Fibroblast of lung (primary cell): ENCODE measurements around the gene PALLD. TPM values are rescaled to one million over a fixed set of nuclear protein-coding genes. Genes with fewer than 3 reads are reported as not detected.

Experiments
- DNase-seq, 2 donors: peaks; one replicate each; pipeline versions ENCODE4 v3.0.0 to v3.0.0-alpha.2; 2010; ENCODE audit warnings: low read depth in 2 of 2
- H2AFZ ChIP-seq: 2 replicates; pipeline ENCODE4 v1.5.1; 2012; ENCODE audit warnings: low read length, control low read depth, inconsistent platforms
- H3K27ac ChIP-seq: 2 replicates; pipeline ENCODE4 v1.5.1; 2011; ENCODE audit warnings: low read length, control low read depth; ENCODE audit not compliant: insufficient read depth
- H3K27me3 ChIP-seq: 2 replicates; pipeline ENCODE4 v1.5.1; 2011; ENCODE audit warnings: mild to moderate bottlenecking, low read length; ENCODE audit not compliant: control insufficient read depth, insufficient read depth
- H3K36me3 ChIP-seq: 2 replicates; pipeline ENCODE4 v1.5.1; 2011; ENCODE audit warnings: low read length; ENCODE audit not compliant: control insufficient read depth, insufficient read depth
- H3K4me1 ChIP-seq: 2 replicates; pipeline ENCODE4 v1.5.1; 2011; ENCODE audit warnings: low read length; ENCODE audit not compliant: control insufficient read depth, insufficient read depth; ENCODE audit errors: extremely low read depth
- H3K4me2 ChIP-seq: 2 replicates; pipeline ENCODE4 v1.5.1; 2011; ENCODE audit warnings: low read length, control low read depth; ENCODE audit not compliant: insufficient read depth; ENCODE audit errors: extremely low read depth
- H3K4me3 ChIP-seq, 4 experiments: fragments of 200-600 bp in 1 of 4; sonication (generic) in 1 of 4; replicated peaks in 1 of 4; 2 replicates each; pipeline ENCODE4 v1.5.1; 2011 to 2016; ENCODE audit warnings: low read length in 4 of 4, low read depth in 3 of 4, mild to moderate bottlenecking in 3 of 4, control low read depth in 2 of 4, inconsistent platforms in 1 of 4, mixed read lengths in 1 of 4; ENCODE audit not compliant: insufficient read depth in 1 of 4; ENCODE audit errors: control extremely low read depth in 1 of 4
- H3K79me2 ChIP-seq: 2 replicates; pipeline ENCODE4 v1.5.1; 2012; ENCODE audit warnings: mild to moderate bottlenecking, low read length, inconsistent platforms; ENCODE audit not compliant: control insufficient read depth, insufficient read depth
- H3K9ac ChIP-seq: 2 replicates; pipeline ENCODE4 v1.5.1; 2011; ENCODE audit warnings: mild to moderate bottlenecking, low read length, control low read depth; ENCODE audit not compliant: insufficient read depth
- H3K9me3 ChIP-seq: 2 replicates; pipeline ENCODE4 v1.5.1; 2012; ENCODE audit warnings: low read depth, low read length; ENCODE audit not compliant: control insufficient read depth, insufficient read depth
- H4K20me1 ChIP-seq: 2 replicates; pipeline ENCODE4 v1.5.1; 2011; ENCODE audit warnings: low read length; ENCODE audit not compliant: control insufficient read depth, insufficient read depth; ENCODE audit errors: extremely low read depth
- CTCF ChIP-seq, 2 donors: IDR thresholded peaks in 1 of 2; conservative IDR thresholded peaks in 1 of 2; 1 replicate in 1 of 2; 2 replicates in 1 of 2; pipeline ENCODE4 v1.5.1; 2011 to 2012; ENCODE audit warnings: low read length in 2 of 2, control low read depth in 1 of 2, inconsistent platforms in 1 of 2, low read depth in 1 of 2, mild to moderate bottlenecking in 1 of 2
- EZH2 ChIP-seq: IDR thresholded peaks from 2 replicates; pipeline ENCODE4 v1.5.1; 2012; ENCODE audit warnings: low read length, control low read depth, mild to moderate bottlenecking; ENCODE audit errors: missing control alignments
- polyA plus RNA-seq, 2 donors: library from polyadenylated mRNA; depleted of rRNA in 1 of 2; stranded (reverse) in 1 of 2; unstranded in 1 of 2; fragments of >200 nt; gene quantifications; 2 replicates each; pipeline ENCODE4 v1.2.1, GENCODE V29; 2011 to 2012; ENCODE audit warnings: missing spikeins in 1 of 2
- total RNA-seq: library from RNA; depleted of rRNA; stranded (reverse); fragments of >200 nt; gene quantifications from 2 replicates; pipeline ENCODE4 v1.2.1, GENCODE V29; 2014

Gene PALLD
- total and polyA plus RNA-seq, 2 donors (not counting 1 experiment from before 2014, with no cell fraction given): 200 to 205 TPM

DNA sequence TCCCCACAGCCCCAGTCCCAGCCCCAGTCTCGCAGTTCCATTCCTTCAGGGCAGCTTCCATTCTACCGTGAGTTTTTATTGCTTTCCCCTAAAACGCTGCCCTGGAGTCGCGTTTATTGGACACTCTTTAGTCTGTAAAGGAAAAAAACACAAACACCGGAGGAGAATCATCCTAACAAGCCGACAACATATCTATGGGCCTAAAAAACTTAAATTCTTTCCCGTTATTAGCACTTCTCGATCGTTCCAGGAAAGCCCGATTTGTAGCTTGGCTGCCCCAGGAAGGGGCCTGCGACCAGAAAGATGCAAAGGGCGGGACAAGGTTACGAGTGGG lies 334.7 kb downstream of the PALLD start:
- no peaks in the 10 kb centered on the region for H3K27me3 ChIP-seq
- no peaks in the 10 kb centered on the region for H3K4me1 ChIP-seq
- H3K4me3 ChIP-seq: peak overlapping the region; percentile 68 to 96 (median 74)
- no peaks in the 10 kb centered on the region for H4K20me1 ChIP-seq
- TF ChIP-seq CTCF (conservative IDR thresholded peaks at IDR 0.05 in 1 of 2, IDR thresholded peaks at IDR 0.05 in 1 of 2; ENCODE audit: low read depth in 1 of 2, low read length in 2 of 2) (no peak), EZH2 (no peak)
- H3K27ac ChIP-seq: peak overlapping the region; percentile 92
- H3K9ac ChIP-seq: peak overlapping the region; percentile 91
- no peaks in the 10 kb centered on the region for H3K9me3 ChIP-seq
- DNase-seq: no peak
- peak overlapping the region; percentile 91 for H3K4me2 ChIP-seq
- peaks cover 43% of the 10 kb centered on the region for H3K79me2 ChIP-seq
- H3K36me3 ChIP-seq: no peaks in the 10 kb centered on the region
- peak overlapping the region; percentile 92 for H2AFZ ChIP-seq

DNA sequence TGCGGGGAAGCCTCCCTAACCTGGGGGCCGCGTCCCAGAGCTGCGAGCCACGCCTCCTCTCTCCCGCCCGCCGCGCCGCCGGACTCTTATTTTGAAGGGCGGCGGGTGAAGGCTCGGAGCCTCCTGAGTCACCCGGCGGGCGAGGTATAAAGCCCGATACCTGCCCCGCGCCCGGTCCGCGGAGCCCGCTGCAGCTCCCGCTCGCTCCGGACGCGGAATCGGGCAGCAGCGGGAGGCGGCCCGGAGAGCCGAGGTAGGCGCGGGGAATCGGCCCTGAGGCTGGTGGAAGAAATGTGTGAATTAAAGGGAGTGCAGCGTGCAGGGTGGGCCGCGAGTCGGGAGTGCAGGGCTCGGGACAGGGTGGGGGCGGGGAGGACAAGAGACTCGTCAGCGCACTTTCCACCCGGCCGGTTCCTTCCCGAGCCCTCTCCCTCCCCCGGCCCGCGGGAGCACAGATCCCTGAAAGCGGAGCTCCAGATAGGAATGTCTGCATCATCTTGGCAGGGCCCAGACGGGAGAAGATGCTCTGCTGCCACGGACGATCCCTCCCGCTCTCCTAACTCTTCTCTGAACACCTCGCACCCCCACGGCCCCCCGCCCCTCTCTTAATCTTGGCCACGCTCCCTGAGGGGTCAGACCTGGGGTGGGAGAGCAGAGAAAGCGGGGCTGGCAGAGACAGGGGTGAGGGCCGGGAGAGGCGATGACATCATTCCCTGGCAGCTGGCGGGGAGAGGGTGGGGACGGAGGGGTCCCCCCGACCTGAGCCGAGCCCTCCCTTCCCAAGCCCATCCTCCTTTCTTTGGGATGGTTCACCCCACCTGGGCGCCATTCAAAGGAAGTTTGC lies 335.3 kb downstream of the PALLD start:
- TF ChIP-seq CTCF (conservative IDR thresholded peaks at IDR 0.05 in 1 of 2, IDR thresholded peaks at IDR 0.05 in 1 of 2; ENCODE audit: low read depth in 1 of 2, low read length in 2 of 2) (no peak), EZH2 (no peak)
- H3K9ac ChIP-seq: peak overlapping the region; percentile 91
- peak overlapping the region; percentile 91 for H3K4me2 ChIP-seq
- no peaks in the 10 kb centered on the region for H3K36me3 ChIP-seq
- H3K27ac ChIP-seq: peak overlapping the region; percentile 92
- H3K4me1 ChIP-seq: no peaks in the 10 kb centered on the region
- peak overlapping the region; percentile 68 to 96 (median 82) for H3K4me3 ChIP-seq
- no peaks in the 10 kb centered on the region for H3K27me3 ChIP-seq
- H3K9me3 ChIP-seq: no peaks in the 10 kb centered on the region
- peak overlapping the region; percentile 92 for H2AFZ ChIP-seq
- H3K79me2 ChIP-seq: peaks cover 49% of the 10 kb centered on the region
- DNase-seq: peak; percentile 81 to 87
- no peaks in the 10 kb centered on the region for H4K20me1 ChIP-seq

DNA sequence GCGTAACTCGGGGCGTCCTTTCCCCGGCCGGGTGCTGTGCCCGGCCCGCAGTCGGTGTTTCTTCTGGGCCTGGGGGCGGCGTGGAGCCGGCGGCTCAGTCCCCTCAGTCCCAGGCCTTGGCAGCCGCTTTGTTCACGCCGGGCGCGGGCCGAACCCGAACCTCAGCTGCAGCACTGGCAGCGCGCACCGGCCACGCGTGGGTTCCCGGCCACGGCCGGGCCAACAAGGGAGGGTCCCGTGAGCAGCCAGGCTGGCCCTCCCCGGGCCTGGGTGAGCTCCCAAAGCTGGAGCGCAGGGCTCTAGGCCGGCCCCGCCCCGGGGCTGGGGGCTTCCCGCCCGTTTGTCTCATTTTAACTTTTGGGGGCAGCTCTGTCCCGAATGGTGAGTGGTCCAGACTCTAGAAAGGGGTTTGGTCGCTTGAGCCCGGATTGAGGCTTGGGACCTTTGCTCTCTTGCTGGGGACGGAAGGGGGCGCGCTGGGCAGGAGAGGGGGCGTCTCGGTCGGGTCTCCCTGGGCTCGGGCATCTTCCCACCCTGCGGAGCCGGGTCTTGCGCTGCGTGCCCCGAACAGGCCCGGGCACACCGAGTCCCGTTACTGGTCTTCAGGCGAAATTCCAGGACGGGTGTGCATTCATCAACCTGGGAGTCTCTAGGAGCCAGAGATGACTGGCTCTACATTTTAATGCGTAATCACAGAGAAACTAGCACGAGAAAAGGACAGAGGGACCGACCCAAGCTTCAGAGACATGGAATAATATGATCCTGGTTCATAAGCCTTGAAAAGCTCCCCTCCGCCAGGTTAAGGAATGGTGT lies 336.1 kb downstream of the PALLD start:
- Histone ChIP-seq H3K4me2 (peak overlapping the region; percentile 69), H3K79me2 (peaks cover 57% of the 10 kb centered on the region), H3K9ac (peak overlapping the region; percentile 91), H3K9me3 (no peaks in the 10 kb centered on the region), H3K27ac (peak overlapping the region; percentile 92), H3K36me3 (peaks cover under 1% of the 10 kb centered on the region), H3K27me3 (no peaks in the 10 kb centered on the region), H3K4me3 (peak overlapping the region; percentile 68 to 96 (median 82)), H2AFZ (no peak overlapping the region), H4K20me1 (peaks cover under 1% of the 10 kb centered on the region), H3K4me1 (peaks cover 3% of the 10 kb centered on the region)
- DNase-seq: peak in 1 of 2 donors; percentile 46
- TF ChIP-seq CTCF (conservative IDR thresholded peaks at IDR 0.05 in 1 of 2, IDR thresholded peaks at IDR 0.05 in 1 of 2; ENCODE audit: low read depth in 1 of 2, low read length in 2 of 2): peak in 1 of 2 donors; percentile 36
- no peak for TF ChIP-seq EZH2
